Caco-2 (cell line): ENCODE measurements around the gene ANXA2. TPM values are rescaled to one million over a fixed set of nuclear protein-coding genes. Genes with fewer than 3 reads are reported as not detected.

Experiments used
- BruUV-seq: library from RNA; stranded (reverse); fragments of 400-500 nt; replicated peaks from 2 replicates; lab custom pipeline; 2021; lab: Mats Ljungman, UMichigan
- CTCF ChIA-PET: fragments of 300-600 bp; sonication (Branson Sonifier 250); formaldehyde crosslinking; loops from one replicate; lab custom pipeline; 2022; ENCODE audit warnings: antibody characterized with exemption; lab: Charles Lee
- POLR2A ChIA-PET: fragments of 300-600 bp; sonication (Branson Sonifier 250); formaldehyde crosslinking; loops from one replicate; lab custom pipeline; 2022; ENCODE audit warnings: antibody characterized with exemption; lab: Charles Lee
- DNase-seq, 2 experiments: peaks; one replicate each; pipeline versions ENCODE4 v3.0.0 to v3.0.0-alpha.2; 2020 to 2022
- H3K27me3 ChIP-seq: replicated peaks from 2 replicates; pipeline ENCODE4 v1.6.0; 2011; ENCODE audit warnings: low read length; ENCODE audit not compliant: control insufficient read depth, insufficient read depth
- H3K36me3 ChIP-seq: 2 replicates; pipeline ENCODE4 v1.5.1; 2011; ENCODE audit warnings: low read length; ENCODE audit not compliant: control insufficient read depth, insufficient read depth
- H3K4me1 ChIP-seq: fragments of 250-450 bp; sonication (Bioruptor Pico); 2 replicates; pipeline ENCODE4 v1.5.1; 2020; ENCODE audit warnings: mild to moderate bottlenecking
- H3K4me3 ChIP-seq: 2 replicates; pipeline ENCODE4 v1.5.1; 2011; ENCODE audit warnings: low read depth, mild to moderate bottlenecking, control low read depth, low read length
- H3K9me3 ChIP-seq: fragments of 250-450 bp; sonication (Bioruptor Pico); 2 replicates; pipeline ENCODE4 v1.5.1; 2020; ENCODE audit warnings: mild to moderate bottlenecking, moderate library complexity
- H3K27ac Mint-ChIP-seq: one replicate; pipeline ENCODE4 v1.8.0; 2022; ENCODE audit warnings: mixed read lengths; ENCODE audit not compliant: unreplicated experiment
- H3K27me3 Mint-ChIP-seq: one replicate; pipeline ENCODE4 v1.8.0; 2022; ENCODE audit warnings: mixed read lengths; ENCODE audit not compliant: insufficient read depth, unreplicated experiment
- H3K36me3 Mint-ChIP-seq: one replicate; pipeline ENCODE4 v1.8.0; 2022; ENCODE audit warnings: mild to moderate bottlenecking, mixed read lengths; ENCODE audit not compliant: insufficient read depth, unreplicated experiment
- H3K4me1 Mint-ChIP-seq: one replicate; pipeline ENCODE4 v1.8.0; 2022; ENCODE audit warnings: low read depth, mixed read lengths; ENCODE audit not compliant: unreplicated experiment
- H3K4me3 Mint-ChIP-seq: one replicate; pipeline ENCODE4 v1.8.0; 2022; ENCODE audit warnings: mild to moderate bottlenecking, moderate library complexity, mixed read lengths; ENCODE audit not compliant: unreplicated experiment
- H3K9me3 Mint-ChIP-seq: one replicate; pipeline ENCODE4 v1.8.0; 2022; ENCODE audit warnings: mixed read lengths; ENCODE audit not compliant: unreplicated experiment
- CTCF ChIP-seq, 2 experiments: fragments of 200-600 bp in 1 of 2; IDR thresholded peaks; 1 replicate in 1 of 2; 2 replicates in 1 of 2; pipeline versions ENCODE4 v1.5.1 to v1.8.0; 2011 to 2022; ENCODE audit warnings: antibody characterized with exemption in 1 of 2, control low read depth in 1 of 2, inconsistent platforms in 1 of 2, low read depth in 1 of 2, low read length in 1 of 2, mild to moderate bottlenecking in 1 of 2, moderate library complexity in 1 of 2; ENCODE audit not compliant: insufficient read depth in 1 of 2, severe bottlenecking in 1 of 2, unreplicated experiment in 1 of 2
- intact Hi-C: fragments of 100-400 bp; cut with micrococcal nuclease; formaldehyde crosslinking; loops from one replicate; pipeline ENCODE4 v1.10.0; 2022; ENCODE audit not compliant: unreplicated experiment
- total RNA-seq: library from RNA; stranded (reverse); gene quantifications from 2 replicates; pipeline ENCODE4 v1.2.3, GENCODE V29; 2022

Gene ANXA2
- total RNA-seq, 1 experiment from 2014 or later, result 1,141 TPM

GRCh38 chr15:60315878-60316277 is 81.9 kb downstream of the ANXA2 start:
- TF ChIP-seq CTCF (IDR thresholded peaks at IDR 0.05; ENCODE audit: insufficient read depth in 1 of 2, low read depth in 1 of 2, low read length in 1 of 2, severe bottlenecking in 1 of 2, unreplicated experiment in 1 of 2), result no peak
- no peaks in the 10 kb centered on the region for H3K27me3 ChIP-seq
- H3K9me3 ChIP-seq, result no peaks in the 10 kb centered on the region
- Mint-ChIP-seq H3K4me3 (no peak overlapping the region), H3K36me3 (no peaks in the 10 kb centered on the region), H3K27ac (no peak overlapping the region), H3K27me3 (peaks cover 9% of the 10 kb centered on the region), H3K9me3 (no peaks in the 10 kb centered on the region), H3K4me1 (no peaks in the 10 kb centered on the region)
- DNase-seq, result no peak
- no peak overlapping the region for H3K4me3 ChIP-seq
- ChIA-PET CTCF (no interaction called here), POLR2A (no interaction called here)
- no TSS peak for BruUV-seq
- H3K36me3 ChIP-seq, result no peaks in the 10 kb centered on the region
- no peaks in the 10 kb centered on the region for H3K4me1 ChIP-seq
- intact Hi-C loops, result no loop called here

- Mint-ChIP-seq H3K4me3 (no peak overlapping the region), H3K27ac (no peak overlapping the region), H3K36me3 (no peaks in the 10 kb centered on the region), H3K4me1 (no peaks in the 10 kb centered on the region), H3K9me3 (no peaks in the 10 kb centered on the region), H3K27me3 (peaks cover 9% of the 10 kb centered on the region)
- TF ChIP-seq CTCF (IDR thresholded peaks at IDR 0.05; ENCODE audit: insufficient read depth in 1 of 2, low read depth in 1 of 2, low read length in 1 of 2, severe bottlenecking in 1 of 2, unreplicated experiment in 1 of 2), result no peak
- ChIA-PET CTCF (no interaction called here), POLR2A (no interaction called here)
- H3K27me3 ChIP-seq, result no peaks in the 10 kb centered on the region
- no peaks in the 10 kb centered on the region for H3K36me3 ChIP-seq
- no peaks in the 10 kb centered on the region for H3K4me1 ChIP-seq
- intact Hi-C loops, result no loop called here
- no TSS peak for BruUV-seq
- no peak for DNase-seq
- H3K9me3 ChIP-seq, result no peaks in the 10 kb centered on the region
- no peak overlapping the region for H3K4me3 ChIP-seq
Observed at GRCh38 chr15:60313906-60314305, 83.9 kb downstream of the ANXA2 start.

GRCh38 chr15:60307034-60307433 is 90.8 kb downstream of the ANXA2 start:
- H3K4me3 ChIP-seq, result no peak overlapping the region
- no peak overlapping the region for H3K27ac Mint-ChIP-seq
- H3K36me3 ChIP-seq, result no peaks in the 10 kb centered on the region
- no peak overlapping the region for H3K4me3 Mint-ChIP-seq
- no peaks in the 10 kb centered on the region for H3K9me3 ChIP-seq
- no peaks in the 10 kb centered on the region for H3K4me1 Mint-ChIP-seq
- H3K4me1 ChIP-seq, result no peaks in the 10 kb centered on the region
- H3K9me3 Mint-ChIP-seq, result peaks cover 24% of the 10 kb centered on the region
- H3K27me3 ChIP-seq, result no peaks in the 10 kb centered on the region
- TF ChIP-seq CTCF (IDR thresholded peaks at IDR 0.05; ENCODE audit: insufficient read depth in 1 of 2, low read depth in 1 of 2, low read length in 1 of 2, severe bottlenecking in 1 of 2, unreplicated experiment in 1 of 2), result no peak
- no peaks in the 10 kb centered on the region for H3K36me3 Mint-ChIP-seq
- DNase-seq, result no peak
- intact Hi-C loops, result no loop called here
- BruUV-seq, result no TSS peak
- CTCF ChIA-PET, result no interaction called here
- peaks cover 11% of the 10 kb centered on the region for H3K27me3 Mint-ChIP-seq
- POLR2A ChIA-PET, result no interaction called here
